SH-SY5Y (cell line): ENCODE measurements around the gene DNAJB14.

Source experiments
- GATA2 ChIP-seq: IDR thresholded peaks from 2 replicates; pipeline ENCODE4 v1.6.1; 2011; ENCODE audit warnings: mild to moderate bottlenecking, low read depth, low read length
- GATA3 ChIP-seq: IDR thresholded peaks from 2 replicates; pipeline ENCODE4 v1.6.1; 2011; ENCODE audit warnings: low read depth, mild to moderate bottlenecking, low read length, moderate library complexity

DNA sequence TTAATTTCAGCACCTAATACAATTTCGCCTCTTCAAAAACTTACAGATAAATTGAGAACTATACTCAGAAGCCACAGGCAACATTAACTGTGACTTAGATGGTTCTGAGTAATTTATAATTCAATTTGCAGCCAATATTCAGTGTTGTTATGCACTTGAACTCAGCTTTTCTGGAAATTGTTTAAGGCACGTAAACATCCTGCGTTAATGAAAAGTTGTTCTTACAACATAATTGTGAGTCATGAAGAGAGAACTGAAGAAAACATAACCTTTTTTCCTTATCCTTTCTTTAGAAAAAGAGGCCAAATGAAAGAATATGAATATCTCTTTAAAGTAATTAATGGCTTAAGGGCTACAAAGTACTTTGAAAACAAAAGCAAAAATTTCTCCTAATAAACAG lies 20.3 kb upstream of the DNAJB14 start:
- TF ChIP-seq GATA3, result no peak
- no peak for TF ChIP-seq GATA2
